Measurements from ENCODE around the gene SOST. TPM values are rescaled to one million over a fixed set of nuclear protein-coding genes. Genes with fewer than 3 reads are reported as not detected.

Gene SOST
- total and polyA plus RNA-seq, 5 donors: 0.29 to 2.0 (median 0.97) TPM; not detected in 1

DNA sequence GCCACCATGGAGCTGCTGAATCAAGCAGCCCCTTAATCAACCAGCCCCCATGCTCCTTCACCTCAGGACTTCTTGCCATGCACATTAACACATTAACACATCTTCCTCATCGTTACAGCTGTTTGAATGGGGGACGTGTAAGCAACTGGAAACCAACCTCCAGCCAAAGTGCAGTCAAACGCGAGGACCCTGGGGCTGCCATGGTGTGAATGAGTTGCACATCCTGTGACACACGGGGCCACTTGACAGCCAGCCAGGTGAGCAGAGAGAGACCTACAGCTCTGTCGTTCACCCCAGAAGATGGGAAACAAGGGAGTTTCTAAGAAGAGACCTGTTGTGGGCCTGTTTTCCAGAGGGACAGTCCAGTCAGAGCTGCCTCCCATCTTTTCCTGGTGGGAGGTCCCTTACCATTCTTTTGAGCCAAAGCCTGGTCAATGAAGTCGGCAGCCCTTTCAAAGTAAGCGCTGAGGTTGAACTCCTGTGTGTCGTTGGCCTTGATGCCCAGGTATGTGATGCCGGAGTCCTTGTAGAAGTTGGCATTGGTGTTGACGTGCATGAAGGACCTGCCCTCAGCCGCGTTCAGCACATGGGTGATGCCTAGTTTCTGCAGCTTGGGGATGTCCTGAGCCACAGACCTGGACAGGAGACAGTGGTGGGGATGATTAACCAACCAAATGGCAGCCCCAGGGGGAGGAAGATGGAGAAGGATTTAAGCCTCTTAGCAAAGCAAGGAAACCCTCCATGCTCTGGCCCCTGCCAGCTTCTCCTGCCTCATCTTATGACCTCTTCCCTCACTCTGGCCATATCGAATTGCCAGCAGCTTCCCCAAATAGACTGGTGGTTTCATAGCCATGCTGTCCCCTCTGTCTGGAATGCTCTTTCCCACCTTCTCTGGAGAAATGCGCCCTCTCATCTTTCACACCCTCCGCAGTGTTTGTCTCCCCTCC lies 16.0 kb upstream of the SOST start:
- intact Hi-C loops (cut with DNase I): loop anchor here in 2 of 4 donors (5.0 kb wide), 2 partner anchors 58 to 73 kb away; partner anchors contain the start of genes CD300LG (in 1 of the 2) and MPP3 (in 1 of the 2)
- H3K4me3 ChIP-seq (ENCODE audit: low read length): no peak overlapping the region
- DNase-seq (no peak), ATAC-seq (no peak)
- H3K27me3 ChIP-seq (ENCODE audit: control insufficient read depth, insufficient read depth): no peaks in the 10 kb centered on the region
- peaks cover 13% of the 10 kb centered on the region for H3K4me1 ChIP-seq (ENCODE audit: control insufficient read depth, insufficient read depth, low read length)
- 85% methylated on average over 16 of the region's 16 CpGs for WGBS
- no peak overlapping the region for H3K27ac ChIP-seq (ENCODE audit: low read length)
- no peaks in the 10 kb centered on the region for H3K9me3 ChIP-seq (ENCODE audit: control insufficient read depth, low read length)

DNA sequence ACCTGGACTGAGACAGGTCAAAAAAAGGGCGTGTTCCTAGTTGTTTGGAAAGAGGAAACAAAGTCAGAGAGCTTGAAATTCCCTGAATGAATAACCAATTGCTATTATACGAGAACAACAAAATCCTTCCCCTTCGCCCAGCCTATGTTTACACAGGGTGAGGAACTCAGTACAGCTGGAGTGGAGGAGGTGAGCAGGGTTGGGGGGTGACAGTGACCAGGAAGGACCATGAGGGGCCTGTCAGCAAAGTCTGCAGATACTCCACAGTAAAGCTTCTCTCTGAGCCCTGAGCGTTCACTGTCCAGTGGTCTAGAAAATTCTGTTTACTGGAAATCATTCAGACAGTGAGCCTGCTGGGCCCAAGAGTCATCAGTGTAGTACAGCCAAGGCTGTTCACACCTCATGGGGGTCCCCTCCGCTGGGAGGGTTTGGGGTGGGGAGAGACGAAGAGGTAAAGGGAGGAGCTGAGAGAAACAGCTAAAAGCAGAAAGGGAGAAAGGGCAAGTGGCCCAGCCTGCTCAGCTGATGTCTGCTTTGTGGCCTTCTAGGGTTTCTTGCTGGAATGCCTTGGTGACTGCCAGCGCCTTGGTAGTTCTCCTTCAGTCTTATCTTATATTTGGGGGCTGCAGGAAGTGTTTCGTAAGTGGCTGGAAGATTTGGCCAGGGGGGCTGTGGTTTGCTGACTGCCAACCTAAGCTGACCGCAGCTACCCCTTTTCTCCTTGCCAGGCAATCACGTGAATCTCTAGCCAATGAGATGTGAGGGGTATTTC lies 14.5 kb upstream of the SOST start:
- intact Hi-C loops (cut with DNase I): loop anchor here in 1 of 4 donors (5.0 kb wide), 1 partner anchor 74 kb away; the partner anchor contains the start of gene CD300LG
- no peak for ATAC-seq
- no peaks in the 10 kb centered on the region for H3K27me3 ChIP-seq (ENCODE audit: control insufficient read depth, insufficient read depth)
- no peak overlapping the region for H3K27ac ChIP-seq (ENCODE audit: low read length)
- H3K4me3 ChIP-seq (ENCODE audit: low read length): no peak overlapping the region
- H3K4me1 ChIP-seq (ENCODE audit: control insufficient read depth, insufficient read depth, low read length): peaks cover 14% of the 10 kb centered on the region
- WGBS: 56% methylated on average over 10 of the region's 10 CpGs
- no peaks in the 10 kb centered on the region for H3K9me3 ChIP-seq (ENCODE audit: control insufficient read depth, low read length)
- DNase-seq: peak in 2 of 3 donors; percentile 63 to 68

DNA sequence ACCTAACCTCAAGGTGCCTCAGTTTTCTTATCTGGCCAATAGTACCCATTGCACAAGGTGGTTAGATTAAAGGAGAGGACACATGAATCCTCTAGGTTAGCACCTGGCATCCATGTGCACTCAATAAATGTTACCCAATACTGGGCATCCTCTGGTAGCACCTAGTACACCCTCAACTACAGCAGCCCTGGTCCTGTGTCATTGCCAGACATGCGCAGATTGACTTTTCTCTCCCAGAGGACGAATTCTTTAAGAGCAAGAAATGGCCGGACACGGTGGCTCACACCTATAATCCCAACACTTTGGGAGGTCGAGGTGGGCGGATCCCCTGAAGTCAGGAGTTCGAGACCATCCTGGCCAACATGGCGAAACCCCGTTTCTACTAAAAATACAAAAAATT lies 12.9 kb upstream of the SOST start:
- H3K4me1 ChIP-seq (ENCODE audit: control insufficient read depth, insufficient read depth, low read length): peaks cover 8% of the 10 kb centered on the region
- intact Hi-C loops (cut with DNase I): loop anchor here in 1 of 4 donors (5.0 kb wide), 1 partner anchor 76 kb away; the partner anchor contains the start of gene CD300LG
- DNase-seq: no peak

DNA sequence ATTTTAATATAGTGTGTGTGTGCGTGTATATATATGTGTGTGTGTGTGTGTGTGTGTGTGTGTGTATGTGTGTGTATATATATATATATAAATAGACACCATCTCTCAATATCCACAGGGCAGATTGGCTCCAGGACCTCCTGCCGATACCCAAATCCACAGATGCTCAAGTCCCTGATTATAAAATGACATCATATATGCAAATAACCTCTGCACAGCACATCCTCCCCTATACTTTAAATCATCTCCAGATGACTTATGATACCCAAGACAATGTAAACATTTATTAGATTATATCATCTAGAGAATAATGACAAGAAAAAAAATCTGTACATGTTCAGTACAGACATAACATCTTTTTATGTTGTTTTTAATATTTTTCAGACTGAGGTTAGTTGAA lies 12.4 kb upstream of the SOST start:
- no peaks in the 10 kb centered on the region for H3K9me3 ChIP-seq (ENCODE audit: control insufficient read depth, low read length)
- DNase-seq: no peak
- peaks cover 5% of the 10 kb centered on the region for H3K4me1 ChIP-seq (ENCODE audit: control insufficient read depth, insufficient read depth, low read length)
- H3K27me3 ChIP-seq (ENCODE audit: control insufficient read depth, insufficient read depth): no peaks in the 10 kb centered on the region
- no peak for ATAC-seq
- H3K4me3 ChIP-seq (ENCODE audit: low read length): no peak overlapping the region
- no peak overlapping the region for H3K27ac ChIP-seq (ENCODE audit: low read length)
- intact Hi-C loops (cut with DNase I): loop anchor here in 1 of 4 donors (5.0 kb wide), 1 partner anchor 76 kb away; the partner anchor contains the start of gene CD300LG
- WGBS: 92% methylated on average over 2 of the region's 2 CpGs

More for the DNA sequence above, 12.9 kb upstream of the SOST start:
- 93% methylated on average over 9 of the region's 9 CpGs for WGBS
- no peaks in the 10 kb centered on the region for H3K27me3 ChIP-seq (ENCODE audit: control insufficient read depth, insufficient read depth)
- H3K9me3 ChIP-seq (ENCODE audit: control insufficient read depth, low read length): no peaks in the 10 kb centered on the region
- no peak overlapping the region for H3K4me3 ChIP-seq (ENCODE audit: low read length)
- H3K27ac ChIP-seq (ENCODE audit: low read length): no peak overlapping the region
- no peak for ATAC-seq

DNA sequence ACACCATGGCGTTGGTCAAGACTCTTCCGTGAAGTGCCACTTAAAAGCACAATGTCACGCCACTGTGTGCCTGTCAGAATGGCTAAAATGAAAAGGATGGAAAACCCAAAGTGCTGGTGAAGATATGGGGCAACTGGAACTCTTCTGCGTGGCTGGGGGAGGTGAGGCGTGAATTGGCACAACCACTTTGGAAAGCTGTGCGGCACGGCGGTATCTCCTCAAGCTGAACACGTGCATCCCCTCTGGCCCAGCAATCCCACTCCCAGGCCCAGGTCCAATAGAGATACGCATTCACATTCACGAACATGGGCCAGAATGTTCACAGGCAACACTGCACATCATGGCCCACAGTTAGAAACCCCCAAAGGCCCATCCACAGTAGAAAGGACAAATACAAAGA lies 11.3 kb upstream of the SOST start:
- Histone ChIP-seq H3K27me3 (ENCODE audit: control insufficient read depth, insufficient read depth) (no peaks in the 10 kb centered on the region), H3K4me1 (ENCODE audit: control insufficient read depth, insufficient read depth, low read length) (peaks cover 2% of the 10 kb centered on the region)
- no peak for DNase-seq

DNA sequence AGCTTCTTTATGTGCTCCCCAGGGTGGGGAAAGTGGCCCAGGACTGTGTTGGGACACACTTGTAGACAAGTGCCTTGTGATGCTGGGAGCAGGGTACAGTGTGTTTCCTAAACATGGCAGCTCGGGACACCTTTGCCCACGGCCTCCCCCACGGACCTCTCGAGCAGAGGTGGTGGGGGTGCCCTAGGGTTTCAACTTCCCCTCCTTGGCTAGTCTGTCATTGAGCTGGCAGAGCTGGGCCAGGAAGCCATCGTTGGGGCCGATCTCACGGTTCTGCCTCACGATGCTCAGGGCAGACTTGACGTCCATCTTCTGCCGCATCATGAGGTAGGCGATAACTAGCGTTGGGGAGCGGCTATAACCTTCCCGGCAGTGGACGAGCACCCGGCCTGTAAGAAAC lies 10.8 kb upstream of the SOST start:
- intact Hi-C loops (cut with DNase I): no loop called here
- Histone ChIP-seq H3K4me1 (ENCODE audit: control insufficient read depth, insufficient read depth, low read length) (peaks cover 2% of the 10 kb centered on the region), H3K4me3 (ENCODE audit: low read length) (no peak overlapping the region), H3K9me3 (ENCODE audit: control insufficient read depth, low read length) (no peaks in the 10 kb centered on the region), H3K27ac (ENCODE audit: low read length) (no peak overlapping the region), H3K27me3 (ENCODE audit: control insufficient read depth, insufficient read depth) (no peaks in the 10 kb centered on the region)
- 89% methylated on average over 16 of the region's 16 CpGs for WGBS
- ATAC-seq (peak in 1 of 2 donors; percentile 2), DNase-seq (no peak)

More for the DNA sequence above, 11.3 kb upstream of the SOST start:
- intact Hi-C loops (cut with DNase I): loop anchor here in 1 of 4 donors (5.0 kb wide), 1 partner anchor 77 kb away; the partner anchor contains the start of gene CD300LG
- WGBS: 83% methylated on average over 11 of the region's 11 CpGs
- no peaks in the 10 kb centered on the region for H3K9me3 ChIP-seq (ENCODE audit: control insufficient read depth, low read length)
- ATAC-seq: no peak
- no peak overlapping the region for H3K4me3 ChIP-seq (ENCODE audit: low read length)
- peak overlapping the region; percentile 10 for H3K27ac ChIP-seq (ENCODE audit: low read length)

DNA sequence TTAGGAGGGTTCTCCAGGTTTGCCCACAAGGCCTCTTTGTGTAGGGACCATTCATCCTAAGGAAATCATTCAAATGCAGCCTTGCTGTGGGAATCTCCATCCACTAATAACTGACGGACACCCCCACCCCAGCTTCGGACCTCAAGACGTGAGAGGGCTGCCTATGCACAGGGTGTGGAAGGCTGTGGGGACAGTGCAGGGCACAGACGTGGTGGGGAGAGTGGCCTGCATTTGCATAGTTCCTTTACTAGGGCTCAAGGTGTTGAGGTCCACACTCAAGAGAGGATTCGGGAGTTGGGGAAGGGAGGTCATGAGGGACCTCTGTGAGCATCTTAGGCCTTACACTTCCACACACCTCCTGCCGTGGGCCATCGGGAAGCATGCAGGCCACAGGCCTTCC lies 10.4 kb upstream of the SOST start:
- Histone ChIP-seq H3K27me3 (ENCODE audit: control insufficient read depth, insufficient read depth) (no peaks in the 10 kb centered on the region), H3K9me3 (ENCODE audit: control insufficient read depth, low read length) (no peaks in the 10 kb centered on the region), H3K4me3 (ENCODE audit: low read length) (no peak overlapping the region), H3K4me1 (ENCODE audit: control insufficient read depth, insufficient read depth, low read length) (peaks cover 2% of the 10 kb centered on the region), H3K27ac (ENCODE audit: low read length) (no peak overlapping the region)
- ATAC-seq: peak in 1 of 2 donors; percentile 3
- WGBS: 88% methylated on average over 7 of the region's 7 CpGs
- no peak for DNase-seq
- intact Hi-C loops (cut with DNase I): no loop called here

DNA sequence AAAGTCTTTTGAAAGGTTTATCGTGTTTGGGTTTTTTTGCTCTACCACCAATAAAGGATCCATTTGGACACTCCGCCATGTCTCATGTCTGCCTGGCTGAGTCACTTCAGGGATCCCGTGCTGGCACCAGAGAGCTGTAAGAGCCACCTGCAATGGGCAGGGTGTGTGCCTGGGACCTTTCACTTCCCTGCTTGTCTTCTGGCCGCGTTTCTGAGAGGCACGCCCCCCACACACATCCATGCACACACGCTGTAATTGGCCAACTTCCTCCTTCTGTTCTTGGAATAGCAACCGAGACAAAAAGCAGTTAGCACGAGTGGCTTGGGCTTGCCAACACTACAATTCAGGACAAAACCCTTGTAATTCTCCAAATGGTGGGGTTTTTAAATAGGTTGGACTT lies 9.8 kb upstream of the SOST start:
- ATAC-seq (peak; percentile 53 to 57), DNase-seq (peak; percentile 53 to 77 (median 74))
- Histone ChIP-seq H3K4me3 (ENCODE audit: low read length) (no peak overlapping the region), H3K9me3 (ENCODE audit: control insufficient read depth, low read length) (no peaks in the 10 kb centered on the region), H3K27ac (ENCODE audit: low read length) (no peak overlapping the region), H3K4me1 (ENCODE audit: control insufficient read depth, insufficient read depth, low read length) (peaks cover 2% of the 10 kb centered on the region), H3K27me3 (ENCODE audit: control insufficient read depth, insufficient read depth) (no peaks in the 10 kb centered on the region)
- 34% methylated on average over 9 of the region's 9 CpGs for WGBS
- intact Hi-C loops (cut with DNase I): no loop called here

DNA sequence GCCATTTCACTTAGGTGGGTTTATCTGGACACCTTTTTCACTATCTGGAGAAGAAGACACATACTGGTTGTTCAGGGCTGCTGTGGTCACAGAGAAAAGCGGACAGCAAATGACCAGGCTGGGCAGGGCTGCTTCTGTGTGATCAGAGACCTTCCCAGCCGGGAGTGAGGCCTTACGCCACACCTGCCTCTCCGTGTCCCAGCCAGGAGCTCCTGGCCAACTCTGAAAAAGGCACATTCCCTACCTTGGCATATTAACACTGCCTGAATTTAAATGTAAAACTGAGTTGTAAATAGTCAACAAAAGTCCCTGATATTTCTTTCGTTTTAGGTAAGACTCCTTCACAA lies 9.1 kb upstream of the SOST start:
- ATAC-seq: no peak
- no peaks in the 10 kb centered on the region for H3K9me3 ChIP-seq (ENCODE audit: control insufficient read depth, low read length)
- DNase-seq: no peak
- no peak overlapping the region for H3K27ac ChIP-seq (ENCODE audit: low read length)
- WGBS: 78% methylated on average over 5 of the region's 5 CpGs
- intact Hi-C loops (cut with DNase I): no loop called here
- H3K4me3 ChIP-seq (ENCODE audit: low read length): no peak overlapping the region
- peaks cover 2% of the 10 kb centered on the region for H3K4me1 ChIP-seq (ENCODE audit: control insufficient read depth, insufficient read depth, low read length)
- H3K27me3 ChIP-seq (ENCODE audit: control insufficient read depth, insufficient read depth): no peaks in the 10 kb centered on the region

DNA sequence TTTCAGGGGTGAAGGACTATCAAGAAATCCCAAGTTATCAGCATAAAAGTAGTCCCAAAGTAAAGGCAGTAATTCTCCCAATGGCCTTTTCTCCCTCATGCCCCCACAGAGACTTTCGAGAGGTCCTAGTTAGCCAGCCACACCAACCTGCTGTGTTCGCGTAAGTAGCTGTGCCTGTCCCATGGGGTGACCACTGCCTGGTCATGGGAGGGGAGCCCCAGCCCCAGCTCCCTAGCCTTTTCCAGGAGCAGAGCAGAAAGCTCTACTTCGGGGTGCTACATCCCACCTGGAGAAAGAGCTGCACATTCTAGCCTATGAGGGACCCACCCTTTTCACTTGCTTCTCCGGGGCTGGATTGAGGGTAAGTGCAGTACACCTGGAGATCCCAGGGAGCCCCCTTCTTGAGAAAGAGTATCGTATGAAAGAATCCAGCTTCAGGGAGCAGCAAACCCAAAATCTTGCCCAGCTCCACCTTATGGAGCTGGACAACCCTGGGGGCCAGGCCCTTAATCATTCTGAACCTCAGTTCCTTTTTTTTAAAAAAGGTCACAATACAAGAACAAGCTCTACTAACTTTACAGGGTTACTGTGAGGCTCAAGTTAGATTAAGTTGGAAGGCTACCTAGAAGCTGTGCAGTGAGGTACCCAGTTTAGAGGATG lies 8.6 kb upstream of the SOST start:
- 86% methylated on average over 6 of the region's 6 CpGs for WGBS
- intact Hi-C loops (cut with DNase I): no loop called here
- DNase-seq (no peak), ATAC-seq (peak in 1 of 2 donors; percentile 6)
- H3K4me1 ChIP-seq (ENCODE audit: control insufficient read depth, insufficient read depth, low read length): peaks cover 2% of the 10 kb centered on the region
- H3K27me3 ChIP-seq (ENCODE audit: control insufficient read depth, insufficient read depth): no peaks in the 10 kb centered on the region
- H3K27ac ChIP-seq (ENCODE audit: low read length): no peak overlapping the region
- no peak overlapping the region for H3K4me3 ChIP-seq (ENCODE audit: low read length)
- no peaks in the 10 kb centered on the region for H3K9me3 ChIP-seq (ENCODE audit: control insufficient read depth, low read length)

Measured in right cardiac atrium (tissue), 5 donors.